DND-41 (cell line): ENCODE results near the gene ARHGAP27.
"Not testable (repeated sequence)": the region's sequence is repeated elsewhere in the genome, so short reads cannot be mapped to it uniquely, and the experiment has no call there.

Experiments used
- CTCF ChIP-seq: IDR thresholded peaks from 2 replicates; pipeline ENCODE4 v1.5.1; 2012; ENCODE audit warnings: borderline replicate concordance, low read length, moderate library complexity, mild to moderate bottlenecking; ENCODE audit not compliant: poor library complexity, severe bottlenecking; ENCODE audit errors: extremely low read depth
- EZH2 ChIP-seq: IDR thresholded peaks from 3 replicates; pipeline ENCODE4 v1.6.1; 2012; ENCODE audit warnings: borderline replicate concordance, low read depth, mild to moderate bottlenecking, moderate library complexity, low read length, inconsistent platforms; ENCODE audit not compliant: severe bottlenecking

- not testable (repeated sequence) for TF ChIP-seq EZH2, CTCF
Measured at GRCh38 chr17:45475436-45475835, 42.8 kb upstream of the ARHGAP27 start.
